ENCODE data around the gene SETBP1.

Gene SETBP1

GRCh38 chr18:44731530-44732237 lies 51.0 kb downstream of the SETBP1 start:
- no peak for DNase-seq (ENCODE audit: low read depth)

- DNase-seq (ENCODE audit: low read depth): no peak
Observed at GRCh38 chr18:44732238-44732563, 51.5 kb downstream of the SETBP1 start.

- no peak for DNase-seq (ENCODE audit: low read depth)
Observed at GRCh38 chr18:44732599-44732998, 51.9 kb downstream of the SETBP1 start.

GRCh38 chr18:44733069-44733753 lies 52.5 kb downstream of the SETBP1 start:
- DNase-seq (ENCODE audit: low read depth): no peak

GRCh38 chr18:44733754-44734465 lies 53.2 kb downstream of the SETBP1 start:
- DNase-seq (ENCODE audit: low read depth): no peak

- DNase-seq (ENCODE audit: low read depth): no peak
Observed at GRCh38 chr18:44735096-44735495, 54.4 kb downstream of the SETBP1 start.

GRCh38 chr18:44736664-44737380 lies 56.1 kb downstream of the SETBP1 start:
- no peak for DNase-seq (ENCODE audit: low read depth)

GRCh38 chr18:44737623-44738022 lies 56.9 kb downstream of the SETBP1 start:
- DNase-seq (ENCODE audit: low read depth): no peak

GRCh38 chr18:44740000-44740399 lies 59.3 kb downstream of the SETBP1 start:
- DNase-seq (ENCODE audit: low read depth): no peak

- no peak for DNase-seq (ENCODE audit: low read depth)
Observed at GRCh38 chr18:44741085-44741484, 60.4 kb downstream of the SETBP1 start.

- no peak for DNase-seq (ENCODE audit: low read depth)
Observed at GRCh38 chr18:44741511-44741910, 60.8 kb downstream of the SETBP1 start.

- DNase-seq (ENCODE audit: low read depth): no peak
Observed at GRCh38 chr18:44742126-44742525, 61.4 kb downstream of the SETBP1 start.

- no peak for DNase-seq (ENCODE audit: low read depth)
Observed at GRCh38 chr18:44742718-44743311, 62.1 kb downstream of the SETBP1 start.

GRCh38 chr18:44743631-44744030 lies 62.9 kb downstream of the SETBP1 start:
- no peak for DNase-seq (ENCODE audit: low read depth)

GRCh38 chr18:44744161-44745121 lies 63.8 kb downstream of the SETBP1 start:
- DNase-seq (ENCODE audit: low read depth): no peak

GRCh38 chr18:44747157-44747556 lies 66.5 kb downstream of the SETBP1 start:
- no peak for DNase-seq (ENCODE audit: low read depth)

GRCh38 chr18:44748582-44748981 lies 67.9 kb downstream of the SETBP1 start:
- no peak for DNase-seq (ENCODE audit: low read depth)

GRCh38 chr18:44750774-44751173 lies 70.1 kb downstream of the SETBP1 start:
- no peak for DNase-seq (ENCODE audit: low read depth)

- no peak for DNase-seq (ENCODE audit: low read depth)
Observed at GRCh38 chr18:44754567-44754966, 73.9 kb downstream of the SETBP1 start.

- no peak for DNase-seq (ENCODE audit: low read depth)
Observed at GRCh38 chr18:44758861-44759631, 78.4 kb downstream of the SETBP1 start.

All from T follicular helper cell (primary cell).